NB4 (cell line): ENCODE data around the gene ATP8B3.

ENCODE experiments used
- CTCF ChIP-seq: IDR thresholded peaks from one replicate; pipeline ENCODE4 v1.5.1; 2012; ENCODE audit warnings: low read depth, low read length
- MYC ChIP-seq: IDR thresholded peaks from 2 replicates; pipeline ENCODE4 v1.6.1; 2011; ENCODE audit warnings: low read depth, low read length
- POLR2A ChIP-seq: IDR thresholded peaks from 2 replicates; pipeline ENCODE4 v1.6.1; 2011; ENCODE audit warnings: mild to moderate bottlenecking; ENCODE audit not compliant: insufficient read length; ENCODE audit errors: extremely low read depth
- TF ChIP-seq, protein P1 (sequence below): IDR thresholded peaks from 2 replicates; pipeline ENCODE4 v1.6.1; 2011; ENCODE audit warnings: low read depth, low read length

- TF ChIP-seq MYC: no peak
- no peak for TF ChIP-seq CTCF
- TF ChIP-seq POLR2A: no peak
- TF ChIP-seq, protein P1, sequence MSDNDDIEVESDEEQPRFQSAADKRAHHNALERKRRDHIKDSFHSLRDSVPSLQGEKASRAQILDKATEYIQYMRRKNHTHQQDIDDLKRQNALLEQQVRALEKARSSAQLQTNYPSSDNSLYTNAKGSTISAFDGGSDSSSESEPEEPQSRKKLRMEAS: no peak
Observed at GRCh38 chr19:1744822-1745563, 67.1 kb downstream of the ATP8B3 start.
